Activated T-helper 2 cell treated with anti-CD3 and anti-CD28 coated beads, Interferon-gamma antibody, Interleukin-2, Interleukin-4, amounts not matched to agents 10 μg/mL and 5 μg/mL and 100 μg/mL, durations not matched to agents 14 hours and 24 hours and 36 hours (primary cell): ENCODE data around the gene FNTB. TPM values are rescaled to one million over a fixed set of nuclear protein-coding genes. Genes with fewer than 3 reads are reported as not detected.
A peak's percentile ranks its signal among the peaks of the same experiment; 100 is the strongest.

ENCODE experiments used
- DNase-seq: peaks from one replicate; pipeline ENCODE4 v3.0.0; 2021; ENCODE audit warnings: low spot score
- H3K27ac Mint-ChIP-seq: one replicate; pipeline ENCODE4 v1.8.0; 2021; ENCODE audit warnings: mixed read lengths
- H3K27me3 Mint-ChIP-seq: one replicate; pipeline ENCODE4 v1.8.0; 2021; ENCODE audit warnings: low read depth, mixed read lengths
- H3K36me3 Mint-ChIP-seq: one replicate; pipeline ENCODE4 v1.8.0; 2021; ENCODE audit warnings: low read depth, mixed read lengths
- H3K4me1 Mint-ChIP-seq: one replicate; pipeline ENCODE4 v1.8.0; 2021; ENCODE audit warnings: low read depth, mixed read lengths
- H3K4me3 Mint-ChIP-seq: one replicate; pipeline ENCODE4 v1.8.0; 2021; ENCODE audit warnings: low read depth, mild to moderate bottlenecking, moderate library complexity, mixed read lengths
- H3K9me3 Mint-ChIP-seq: one replicate; pipeline ENCODE4 v1.8.0; 2021; ENCODE audit warnings: mixed read lengths
- intact Hi-C: fragments of 100-400 bp; cut with micrococcal nuclease; formaldehyde crosslinking; loops from one replicate; pipeline ENCODE4 v1.15.1; 2023
- total RNA-seq: library from RNA; stranded (reverse); gene quantifications from 2 replicates; pipeline ENCODE4 v1.2.3, GENCODE V29; 2022

FNTB gene
- total RNA-seq, 1 donor from 2014 or later: 17.5 TPM

GRCh38 chr14:64995291-64995690 is 8.6 kb downstream of the FNTB start:
- no peaks in the 10 kb centered on the region for H3K9me3 Mint-ChIP-seq
- H3K27ac Mint-ChIP-seq: no peak overlapping the region
- intact Hi-C loops: no loop called here
- H3K4me3 Mint-ChIP-seq: no peak overlapping the region
- DNase-seq: no peak
- peaks cover 12% of the 10 kb centered on the region for H3K36me3 Mint-ChIP-seq
- peaks cover 36% of the 10 kb centered on the region for H3K4me1 Mint-ChIP-seq
- H3K27me3 Mint-ChIP-seq: no peaks in the 10 kb centered on the region

GRCh38 chr14:64997108-64997794 is 10.6 kb downstream of the FNTB start:
- H3K27me3 Mint-ChIP-seq: no peaks in the 10 kb centered on the region
- no peak overlapping the region for H3K4me3 Mint-ChIP-seq
- peak overlapping the region; percentile 53 for H3K27ac Mint-ChIP-seq
- H3K9me3 Mint-ChIP-seq: no peaks in the 10 kb centered on the region
- H3K36me3 Mint-ChIP-seq: peaks cover 7% of the 10 kb centered on the region
- intact Hi-C loops: no loop called here
- peaks cover 30% of the 10 kb centered on the region for H3K4me1 Mint-ChIP-seq
- DNase-seq: no peak

- no peak for DNase-seq
- H3K9me3 Mint-ChIP-seq: no peaks in the 10 kb centered on the region
- H3K27me3 Mint-ChIP-seq: no peaks in the 10 kb centered on the region
- intact Hi-C loops: no loop called here
- H3K4me1 Mint-ChIP-seq: peaks cover 37% of the 10 kb centered on the region
- H3K4me3 Mint-ChIP-seq: no peak overlapping the region
- H3K36me3 Mint-ChIP-seq: peaks cover 1% of the 10 kb centered on the region
- no peak overlapping the region for H3K27ac Mint-ChIP-seq
Observed at GRCh38 chr14:64998455-64998931, 11.8 kb downstream of the FNTB start.

- DNase-seq: no peak
- intact Hi-C loops: no loop called here
- peaks cover 8% of the 10 kb centered on the region for H3K36me3 Mint-ChIP-seq
- H3K9me3 Mint-ChIP-seq: no peaks in the 10 kb centered on the region
- H3K27ac Mint-ChIP-seq: no peak overlapping the region
- no peak overlapping the region for H3K4me3 Mint-ChIP-seq
- no peaks in the 10 kb centered on the region for H3K27me3 Mint-ChIP-seq
- peaks cover 46% of the 10 kb centered on the region for H3K4me1 Mint-ChIP-seq
Observed at GRCh38 chr14:65000898-65001591, 14.3 kb downstream of the FNTB start.

- Mint-ChIP-seq H3K27me3 (no peaks in the 10 kb centered on the region), H3K9me3 (no peaks in the 10 kb centered on the region), H3K27ac (no peak overlapping the region), H3K4me1 (peaks cover 47% of the 10 kb centered on the region), H3K4me3 (no peak overlapping the region), H3K36me3 (peaks cover 12% of the 10 kb centered on the region)
- intact Hi-C loops: loop anchor here (2.0 kb wide), 1 partner anchor 15 kb away; the partner anchor contains the start of gene FNTB
- DNase-seq: no peak
Observed at GRCh38 chr14:65001723-65002122, 15.0 kb downstream of the FNTB start.

GRCh38 chr14:65002586-65003210 is 16.0 kb downstream of the FNTB start:
- peak overlapping the region; percentile 68 for H3K27ac Mint-ChIP-seq
- intact Hi-C loops: loop anchor here (1.0 to 2.0 kb wide), 2 partner anchors 16 to 94 kb away; partner anchors contain the start of gene FNTB
- no peaks in the 10 kb centered on the region for H3K9me3 Mint-ChIP-seq
- H3K4me3 Mint-ChIP-seq: no peak overlapping the region
- no peaks in the 10 kb centered on the region for H3K27me3 Mint-ChIP-seq
- DNase-seq: no peak
- peaks cover 14% of the 10 kb centered on the region for H3K36me3 Mint-ChIP-seq
- peaks cover 40% of the 10 kb centered on the region for H3K4me1 Mint-ChIP-seq

GRCh38 chr14:65003394-65003793 is 16.7 kb downstream of the FNTB start:
- H3K36me3 Mint-ChIP-seq: peaks cover 14% of the 10 kb centered on the region
- H3K27me3 Mint-ChIP-seq: no peaks in the 10 kb centered on the region
- peaks cover 33% of the 10 kb centered on the region for H3K4me1 Mint-ChIP-seq
- H3K9me3 Mint-ChIP-seq: no peaks in the 10 kb centered on the region
- DNase-seq: no peak
- intact Hi-C loops: loop anchor here (1.0 to 2.0 kb wide), 2 partner anchors 17 to 93 kb away; partner anchors contain the start of gene FNTB
- H3K4me3 Mint-ChIP-seq: no peak overlapping the region
- H3K27ac Mint-ChIP-seq: peak overlapping the region; percentile 68

- intact Hi-C loops: no loop called here
- no peak overlapping the region for H3K27ac Mint-ChIP-seq
- H3K27me3 Mint-ChIP-seq: no peaks in the 10 kb centered on the region
- DNase-seq: no peak
- H3K9me3 Mint-ChIP-seq: no peaks in the 10 kb centered on the region
- H3K36me3 Mint-ChIP-seq: peaks cover 24% of the 10 kb centered on the region
- H3K4me3 Mint-ChIP-seq: no peak overlapping the region
- peaks cover 26% of the 10 kb centered on the region for H3K4me1 Mint-ChIP-seq
Observed at GRCh38 chr14:65006261-65006721, 19.6 kb downstream of the FNTB start.

GRCh38 chr14:65007202-65007601 is 20.5 kb downstream of the FNTB start:
- no peaks in the 10 kb centered on the region for H3K27me3 Mint-ChIP-seq
- intact Hi-C loops: no loop called here
- no peak overlapping the region for H3K4me3 Mint-ChIP-seq
- H3K9me3 Mint-ChIP-seq: no peaks in the 10 kb centered on the region
- no peak for DNase-seq
- H3K36me3 Mint-ChIP-seq: peaks cover 30% of the 10 kb centered on the region
- peaks cover 22% of the 10 kb centered on the region for H3K4me1 Mint-ChIP-seq
- no peak overlapping the region for H3K27ac Mint-ChIP-seq

- Mint-ChIP-seq H3K9me3 (no peaks in the 10 kb centered on the region), H3K27me3 (no peaks in the 10 kb centered on the region), H3K4me1 (peaks cover 4% of the 10 kb centered on the region), H3K4me3 (no peak overlapping the region), H3K27ac (no peak overlapping the region), H3K36me3 (peaks cover 32% of the 10 kb centered on the region)
- intact Hi-C loops: no loop called here
- no peak for DNase-seq
Observed at GRCh38 chr14:65010211-65010931, 23.7 kb downstream of the FNTB start.

- Mint-ChIP-seq H3K27me3 (no peaks in the 10 kb centered on the region), H3K4me3 (no peak overlapping the region), H3K36me3 (peaks cover 38% of the 10 kb centered on the region), H3K4me1 (peaks cover 1% of the 10 kb centered on the region), H3K27ac (no peak overlapping the region), H3K9me3 (no peaks in the 10 kb centered on the region)
- no peak for DNase-seq
- intact Hi-C loops: no loop called here
Observed at GRCh38 chr14:65011538-65011937, 24.8 kb downstream of the FNTB start.

- Mint-ChIP-seq H3K4me3 (no peak overlapping the region), H3K27ac (no peak overlapping the region), H3K36me3 (peaks cover 40% of the 10 kb centered on the region), H3K4me1 (no peaks in the 10 kb centered on the region), H3K27me3 (no peaks in the 10 kb centered on the region), H3K9me3 (no peaks in the 10 kb centered on the region)
- intact Hi-C loops: no loop called here
- no peak for DNase-seq
Observed at GRCh38 chr14:65012353-65012752, 25.7 kb downstream of the FNTB start.
